Neural progenitor cell (in vitro differentiated cells): ENCODE data around the gene SMIM43. TPM values are rescaled to one million over a fixed set of nuclear protein-coding genes. Genes with fewer than 3 reads are reported as not detected.

Source experiments
- DNase-seq: peaks from one replicate; pipeline ENCODE4 v3.0.0-alpha.2; 2016; ENCODE audit warnings: low spot score
- H2AFZ ChIP-seq: fragments of 200-600 bp; sonication (generic); replicated peaks from 2 replicates; pipeline ENCODE4 v1.6.1; 2016; ENCODE audit warnings: antibody characterized with exemption
- H3F3A ChIP-seq: fragments of 200-600 bp; sonication (generic); 2 replicates; pipeline ENCODE4 v1.6.1; 2016; ENCODE audit warnings: antibody characterized with exemption, low read depth
- H3K27ac ChIP-seq: fragments of 200-600 bp; sonication (generic); 2 replicates; pipeline ENCODE4 v1.5.1; 2016; ENCODE audit warnings: mild to moderate bottlenecking
- H3K27me3 ChIP-seq: fragments of 200-600 bp; sonication (generic); 2 replicates; pipeline ENCODE4 v1.6.1; 2016; ENCODE audit warnings: mild to moderate bottlenecking, moderate library complexity
- H3K36me3 ChIP-seq: fragments of 200-600 bp; sonication (generic); 2 replicates; pipeline ENCODE4 v1.5.1; 2016
- H3K4me1 ChIP-seq: fragments of 200-600 bp; sonication (generic); 2 replicates; pipeline ENCODE4 v1.6.1; 2016; ENCODE audit warnings: mixed run types
- H3K4me2 ChIP-seq: fragments of 200-600 bp; sonication (generic); 2 replicates; pipeline ENCODE4 v1.6.1; 2016
- H3K4me3 ChIP-seq: fragments of 200-600 bp; sonication (generic); 2 replicates; pipeline ENCODE4 v1.5.1; 2016
- H3K79me2 ChIP-seq: fragments of 200-600 bp; sonication (generic); 2 replicates; pipeline ENCODE4 v1.6.1; 2016; ENCODE audit warnings: low read depth
- H3K9ac ChIP-seq: fragments of 200-600 bp; sonication (generic); 2 replicates; pipeline ENCODE4 v1.6.1; 2016
- H3K9me3 ChIP-seq: fragments of 200-600 bp; sonication (generic); 2 replicates; pipeline ENCODE4 v1.5.1; 2016; ENCODE audit warnings: low read depth
- H4K20me1 ChIP-seq: fragments of 200-600 bp; sonication (generic); 2 replicates; pipeline ENCODE4 v1.6.1; 2016; ENCODE audit warnings: low read depth
- H3K27ac Mint-ChIP-seq: 3 replicates; pipeline ENCODE4 v1.8.0; 2021; ENCODE audit warnings: mixed read lengths
- H3K27me3 Mint-ChIP-seq: 2 replicates; pipeline ENCODE4 v1.8.0; 2022; ENCODE audit warnings: low read depth, mild to moderate bottlenecking, inconsistent platforms, moderate library complexity, mixed read lengths; ENCODE audit not compliant: insufficient read depth
- H3K36me3 Mint-ChIP-seq: 3 replicates; pipeline ENCODE4 v1.8.0; 2021; ENCODE audit warnings: mixed read lengths
- H3K4me1 Mint-ChIP-seq: 3 replicates; pipeline ENCODE4 v1.8.0; 2021; ENCODE audit warnings: mixed read lengths
- H3K4me3 Mint-ChIP-seq: 3 replicates; pipeline ENCODE4 v1.8.0; 2021; ENCODE audit warnings: mild to moderate bottlenecking, moderate library complexity, mixed read lengths
- H3K9me3 Mint-ChIP-seq: 3 replicates; pipeline ENCODE4 v1.8.0; 2020; ENCODE audit warnings: mixed read lengths
- EZH2 ChIP-seq: fragments of 200-600 bp; sonication (generic); IDR thresholded peaks from 2 replicates; pipeline ENCODE4 v1.6.1; 2017; ENCODE audit warnings: antibody characterized with exemption, mild to moderate bottlenecking, moderate library complexity
- EZH2phosphoT487 ChIP-seq: fragments of 200-600 bp; sonication (generic); IDR thresholded peaks from 2 replicates; pipeline ENCODE4 v1.6.1; 2017; ENCODE audit warnings: antibody characterized with exemption
- total RNA-seq: library from RNA; depleted of rRNA; stranded (reverse); fragments of >200 nt; gene quantifications from 2 replicates; pipeline ENCODE4 v1.2.3, GENCODE V29; 2015; ENCODE audit warnings: low replicate concordance
- TF ChIP-seq, protein P1 (sequence below): fragments of 200-600 bp; sonication (generic); IDR thresholded peaks from 2 replicates; pipeline ENCODE4 v1.5.1; 2017; ENCODE audit warnings: antibody characterized with exemption, mild to moderate bottlenecking

The SMIM43 gene
- total RNA-seq, 1 donor from 2014 or later: not detected

DNA sequence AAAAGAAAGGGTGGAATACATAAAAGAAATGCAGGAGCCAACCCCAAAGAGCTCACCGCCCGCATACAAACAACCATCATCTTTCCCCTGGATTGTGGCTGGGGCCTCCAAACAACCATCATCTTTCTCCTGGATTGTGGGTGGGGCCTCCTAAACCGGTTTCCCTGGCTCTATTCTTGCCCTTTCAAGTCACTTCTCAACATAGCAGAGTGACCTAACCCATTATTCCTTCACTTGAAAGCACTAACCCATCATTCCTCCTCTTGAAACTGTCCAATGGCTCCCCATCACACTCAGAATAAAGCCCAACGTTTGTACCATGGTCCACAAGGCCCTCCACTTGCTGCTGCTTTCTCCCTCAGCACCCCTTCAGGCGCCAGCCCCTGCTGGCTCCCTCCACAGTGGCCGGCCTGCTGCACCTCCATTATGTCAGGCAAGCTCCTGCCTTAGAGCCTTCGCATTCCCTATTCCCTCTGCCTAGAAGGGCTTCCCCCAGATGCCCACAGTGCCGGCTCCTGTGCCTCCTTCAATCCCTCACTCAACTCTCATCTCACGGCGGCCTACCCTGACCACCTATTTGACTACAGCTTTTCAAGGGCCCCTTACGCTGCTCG is 24.1 kb downstream of the SMIM43 start:
- Histone ChIP-seq H2AFZ (peak overlapping the region; percentile 32), H3F3A (no peaks in the 10 kb centered on the region), H3K9me3 (no peaks in the 10 kb centered on the region), H4K20me1 (no peaks in the 10 kb centered on the region), H3K4me1 (no peaks in the 10 kb centered on the region), H3K79me2 (no peaks in the 10 kb centered on the region), H3K4me3 (no peak overlapping the region), H3K36me3 (no peaks in the 10 kb centered on the region), H3K4me2 (no peak overlapping the region), H3K27ac (no peak overlapping the region), H3K9ac (no peak overlapping the region), H3K27me3 (no peaks in the 10 kb centered on the region)
- H3K9me3 Mint-ChIP-seq: peaks cover 3% of the 10 kb centered on the region
- H3K4me3 Mint-ChIP-seq: no peak overlapping the region
- DNase-seq: no peak
- H3K27me3 Mint-ChIP-seq: peaks cover 2% of the 10 kb centered on the region
- H3K4me1 Mint-ChIP-seq: no peaks in the 10 kb centered on the region
- no peak overlapping the region for H3K27ac Mint-ChIP-seq
- H3K36me3 Mint-ChIP-seq: no peaks in the 10 kb centered on the region
- TF ChIP-seq, protein P1, sequence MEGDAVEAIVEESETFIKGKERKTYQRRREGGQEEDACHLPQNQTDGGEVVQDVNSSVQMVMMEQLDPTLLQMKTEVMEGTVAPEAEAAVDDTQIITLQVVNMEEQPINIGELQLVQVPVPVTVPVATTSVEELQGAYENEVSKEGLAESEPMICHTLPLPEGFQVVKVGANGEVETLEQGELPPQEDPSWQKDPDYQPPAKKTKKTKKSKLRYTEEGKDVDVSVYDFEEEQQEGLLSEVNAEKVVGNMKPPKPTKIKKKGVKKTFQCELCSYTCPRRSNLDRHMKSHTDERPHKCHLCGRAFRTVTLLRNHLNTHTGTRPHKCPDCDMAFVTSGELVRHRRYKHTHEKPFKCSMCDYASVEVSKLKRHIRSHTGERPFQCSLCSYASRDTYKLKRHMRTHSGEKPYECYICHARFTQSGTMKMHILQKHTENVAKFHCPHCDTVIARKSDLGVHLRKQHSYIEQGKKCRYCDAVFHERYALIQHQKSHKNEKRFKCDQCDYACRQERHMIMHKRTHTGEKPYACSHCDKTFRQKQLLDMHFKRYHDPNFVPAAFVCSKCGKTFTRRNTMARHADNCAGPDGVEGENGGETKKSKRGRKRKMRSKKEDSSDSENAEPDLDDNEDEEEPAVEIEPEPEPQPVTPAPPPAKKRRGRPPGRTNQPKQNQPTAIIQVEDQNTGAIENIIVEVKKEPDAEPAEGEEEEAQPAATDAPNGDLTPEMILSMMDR: no peak
- TF ChIP-seq EZH2phosphoT487 (no peak), EZH2 (no peak)

DNA sequence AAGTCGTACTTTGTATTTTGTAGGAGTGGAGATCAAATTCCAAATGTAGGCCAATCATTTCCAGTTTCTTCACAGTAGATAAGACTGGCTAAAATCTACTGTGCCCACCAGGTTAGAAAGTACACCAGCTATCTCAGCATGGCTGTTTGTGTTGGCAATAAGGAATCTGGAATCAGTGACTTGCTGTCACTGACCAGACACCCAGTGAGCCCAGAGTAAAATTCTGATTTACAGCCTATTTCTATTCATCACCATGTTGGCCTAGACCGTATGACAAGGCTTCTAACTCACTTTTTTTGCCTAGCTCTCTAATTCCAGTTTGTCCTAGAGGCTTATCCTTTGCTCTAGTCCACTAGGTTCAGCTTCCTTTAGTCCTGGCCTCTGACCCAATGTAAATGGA is 25.4 kb downstream of the SMIM43 start:
- Histone ChIP-seq H4K20me1 (no peaks in the 10 kb centered on the region), H2AFZ (no peak overlapping the region), H3K79me2 (no peaks in the 10 kb centered on the region), H3K4me3 (no peak overlapping the region), H3K9ac (no peak overlapping the region), H3F3A (no peaks in the 10 kb centered on the region), H3K4me2 (no peak overlapping the region), H3K9me3 (no peaks in the 10 kb centered on the region), H3K36me3 (no peaks in the 10 kb centered on the region), H3K4me1 (no peaks in the 10 kb centered on the region), H3K27ac (no peak overlapping the region), H3K27me3 (no peaks in the 10 kb centered on the region)
- H3K36me3 Mint-ChIP-seq: no peaks in the 10 kb centered on the region
- no peak for DNase-seq
- no peaks in the 10 kb centered on the region for H3K4me1 Mint-ChIP-seq
- no peak overlapping the region for H3K27ac Mint-ChIP-seq
- H3K9me3 Mint-ChIP-seq: no peaks in the 10 kb centered on the region
- H3K27me3 Mint-ChIP-seq: peaks cover 4% of the 10 kb centered on the region
- TF ChIP-seq, protein P1: no peak
- TF ChIP-seq EZH2phosphoT487 (no peak), EZH2 (no peak)
- no peak overlapping the region for H3K4me3 Mint-ChIP-seq

DNA sequence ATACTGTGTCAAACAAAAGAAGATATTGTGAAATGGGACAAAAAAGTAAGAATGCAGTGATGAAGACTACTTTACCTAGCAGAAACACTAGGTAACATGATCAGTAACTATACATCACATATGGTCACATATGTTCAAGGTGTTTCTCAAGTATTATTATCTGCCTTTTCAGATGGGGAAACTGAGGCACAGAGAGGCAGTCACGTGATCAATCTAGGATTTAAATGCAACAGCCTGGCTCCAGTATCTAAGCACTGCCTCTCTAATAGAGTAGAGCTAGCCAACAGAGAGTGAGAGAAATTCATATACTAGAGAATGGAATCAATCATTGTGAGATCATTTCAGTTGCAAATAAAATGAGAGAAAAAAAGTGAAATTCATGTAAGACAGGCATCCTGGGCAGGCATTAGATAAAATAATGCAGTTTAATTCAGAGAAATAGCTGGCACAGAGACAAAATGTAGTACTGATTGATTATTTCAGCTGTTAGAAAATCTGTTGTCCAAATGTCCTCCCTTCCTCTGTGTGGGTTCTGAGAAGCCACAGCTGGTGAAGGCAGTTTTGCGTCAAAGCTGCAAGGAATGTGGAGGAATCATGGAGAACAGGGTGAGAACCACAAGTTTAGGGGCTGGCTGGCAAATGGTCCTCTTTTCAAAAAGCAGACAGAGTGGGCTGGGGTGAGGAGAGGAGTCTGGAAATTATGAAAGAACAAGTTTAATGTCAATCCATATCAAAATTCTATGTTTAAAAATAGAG is 26.0 kb downstream of the SMIM43 start:
- TF ChIP-seq EZH2phosphoT487: no peak
- no peak for TF ChIP-seq EZH2
- TF ChIP-seq, protein P1: no peak
- no peak overlapping the region for H2AFZ ChIP-seq

More for the DNA sequence above, 26.0 kb downstream of the SMIM43 start:
- H3K4me3 Mint-ChIP-seq: no peak overlapping the region
- H3K36me3 Mint-ChIP-seq: no peaks in the 10 kb centered on the region
- H3K4me3 ChIP-seq: no peak overlapping the region
- no peak overlapping the region for H3K9ac ChIP-seq
- H3K36me3 ChIP-seq: no peaks in the 10 kb centered on the region
- no peak for DNase-seq
- no peaks in the 10 kb centered on the region for H3F3A ChIP-seq
- no peaks in the 10 kb centered on the region for H3K79me2 ChIP-seq
- no peaks in the 10 kb centered on the region for H3K4me1 Mint-ChIP-seq
- no peaks in the 10 kb centered on the region for H3K4me1 ChIP-seq
- no peak overlapping the region for H3K27ac ChIP-seq
- no peaks in the 10 kb centered on the region for H4K20me1 ChIP-seq
- H3K27me3 ChIP-seq: no peaks in the 10 kb centered on the region
- no peaks in the 10 kb centered on the region for H3K9me3 Mint-ChIP-seq
- H3K4me2 ChIP-seq: no peak overlapping the region
- no peaks in the 10 kb centered on the region for H3K9me3 ChIP-seq
- H3K27me3 Mint-ChIP-seq: peaks cover 4% of the 10 kb centered on the region
- H3K27ac Mint-ChIP-seq: no peak overlapping the region
